RWPE1 (cell line): ENCODE results near the gene AGAP1.
A peak's percentile ranks its signal among the peaks of the same experiment; 100 is the strongest.

Experiments
- CTCF ChIA-PET: fragments of 350-600 bp; sonication (Branson Sonifier 250); formaldehyde crosslinking; extraction: SDS; loops from one replicate; lab custom pipeline; 2021; lab: Yijun Ruan, JAX
- POLR2A ChIA-PET: fragments of 400-600 bp; formaldehyde crosslinking; extraction: SDS; loops from one replicate; lab custom pipeline; 2020; ENCODE audit warnings: antibody characterized with exemption; ENCODE audit not compliant: low non-redundant PET; lab: Yijun Ruan, JAX
- DNase-seq: peaks from one replicate; pipeline ENCODE4 v3.0.0; 2012; ENCODE audit warnings: low spot score
- H3K27ac ChIP-seq: fragments of 450-650 bp; 2 replicates; pipeline ENCODE4 v1.5.1; 2017
- CTCF ChIP-seq: fragments of 450-650 bp; conservative IDR thresholded peaks from 2 replicates; pipeline ENCODE4 v1.5.1; 2017; ENCODE audit warnings: low read depth, mild to moderate bottlenecking

Gene AGAP1

GRCh38 chr2:235774153-235774870 is 280.5 kb downstream of the AGAP1 start:
- POLR2A ChIA-PET, result no interaction called here
- TF ChIP-seq CTCF, result no peak
- no peak overlapping the region for H3K27ac ChIP-seq
- DNase-seq, result no peak
- CTCF ChIA-PET, result interaction anchor here (0.6 to 0.8 kb wide), 2 partner anchors 406 to 1648 kb away, joined by 3 to 4 read pairs; no protein-coding TSS in a partner anchor

GRCh38 chr2:235776531-235776930 is 282.7 kb downstream of the AGAP1 start:
- no peak overlapping the region for H3K27ac ChIP-seq
- DNase-seq, result no peak
- ChIA-PET CTCF (no interaction called here), POLR2A (no interaction called here)
- no peak for TF ChIP-seq CTCF

GRCh38 chr2:235779444-235779896 is 285.6 kb downstream of the AGAP1 start:
- POLR2A ChIA-PET, result interaction anchor here (0.5 kb wide), 1 partner anchor 105 kb away, joined by 6 read pairs; no protein-coding TSS in a partner anchor

GRCh38 chr2:235780401-235780800 is 286.6 kb downstream of the AGAP1 start:
- no peak overlapping the region for H3K27ac ChIP-seq
- ChIA-PET POLR2A (no interaction called here), CTCF (interaction anchor here (0.6 to 4.4 kb wide), 6 partner anchors 7 to 401 kb away, joined by 3 to 47 read pairs (median 6); no protein-coding TSS in a partner anchor)
- DNase-seq, result no peak
- TF ChIP-seq CTCF, result no peak

More at GRCh38 chr2:235779444-235779896, 285.6 kb downstream of the AGAP1 start:
- no peak overlapping the region for H3K27ac ChIP-seq
- DNase-seq, result peak; percentile 85
- CTCF ChIA-PET, result interaction anchor here (0.6 to 4.4 kb wide), 19 partner anchors 11 to 405 kb away, joined by 3 to 47 read pairs (median 4); no protein-coding TSS in a partner anchor
- TF ChIP-seq CTCF, result peak; percentile 87

GRCh38 chr2:235781775-235782174 is 287.9 kb downstream of the AGAP1 start:
- POLR2A ChIA-PET, result no interaction called here
- CTCF ChIA-PET, result interaction anchor here (1.4 kb wide), 1 partner anchor 16 kb away, joined by 3 read pairs; no protein-coding TSS in a partner anchor
- no peak for TF ChIP-seq CTCF
- DNase-seq, result no peak
- H3K27ac ChIP-seq, result no peak overlapping the region

- ChIA-PET CTCF (no interaction called here), POLR2A (no interaction called here)
- TF ChIP-seq CTCF, result no peak
- no peak for DNase-seq
- no peak overlapping the region for H3K27ac ChIP-seq
Measured at GRCh38 chr2:235784788-235785187, 290.9 kb downstream of the AGAP1 start.
